ENCODE measurements around the gene SH2D3A.

GRCh38 chr19:6723108-6723618, 44.1 kb downstream of the SH2D3A start:
- no peak for TF ChIP-seq CTCF (conservative IDR thresholded peaks at IDR 0.05; ENCODE audit: low read length)
- TF ChIP-seq EZH2phosphoT487 (IDR thresholded peaks at IDR 0.05; ENCODE audit: borderline replicate concordance), result no peak
